ENCODE results near the gene PLA2G7.
"Not testable (repeated sequence)": the region's sequence is repeated elsewhere in the genome, so short reads cannot be mapped to it uniquely, and the experiment has no call there.

The PLA2G7 gene

GRCh38 chr6:46734867-46735719 is at the start of gene PLA2G7:
TSS of gene PLA2G7 (minus strand) at chr6:46735375. CDS start at chr6:46722891, 12,484 bp downstream.
- DNase-seq = no peak

- DNase-seq = no peak
Measured at GRCh38 chr6:46784535-46784934, 49.4 kb upstream of the PLA2G7 start.

DNA sequence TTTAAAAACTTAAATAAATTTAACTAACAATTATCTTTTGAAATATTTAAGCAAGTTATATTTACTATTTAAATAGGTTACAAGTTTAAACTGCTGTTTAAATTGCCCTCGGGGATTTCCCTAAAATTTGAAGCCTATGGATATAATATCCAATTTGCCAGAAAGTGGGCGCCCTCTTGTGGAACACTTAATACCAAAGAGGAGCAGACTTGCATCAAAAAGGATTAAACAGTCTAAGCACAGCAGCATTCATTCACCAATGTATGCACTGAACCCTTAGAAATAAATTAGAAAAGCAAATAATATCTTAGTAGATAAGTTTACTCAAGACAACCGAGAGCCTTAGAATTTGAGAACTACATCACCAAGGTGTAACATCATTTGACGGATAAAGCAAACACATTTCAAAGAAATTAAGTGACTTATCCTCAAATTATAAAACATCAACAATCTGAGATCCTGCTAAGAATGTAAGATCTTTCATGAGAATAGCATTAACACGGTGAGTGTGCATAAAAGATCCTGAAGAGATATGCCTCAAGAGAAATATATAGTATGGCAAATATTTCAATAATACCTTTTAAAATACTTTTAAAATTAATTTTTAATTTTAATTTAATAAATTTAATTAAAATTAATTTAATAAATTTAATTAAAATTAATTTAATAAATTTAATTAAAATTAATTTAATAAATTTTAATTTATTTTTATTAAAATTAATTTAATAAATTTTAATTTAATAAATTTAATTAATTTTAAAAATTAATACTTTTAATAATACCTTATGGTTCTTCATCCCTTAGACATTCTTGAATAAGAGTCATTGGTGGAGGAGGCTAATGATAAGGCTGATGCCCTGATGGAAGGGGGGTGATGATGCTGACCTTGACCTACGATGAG is 46.6 kb upstream of the PLA2G7 start:
- DNase-seq = peak; percentile 20 to 26

DNA sequence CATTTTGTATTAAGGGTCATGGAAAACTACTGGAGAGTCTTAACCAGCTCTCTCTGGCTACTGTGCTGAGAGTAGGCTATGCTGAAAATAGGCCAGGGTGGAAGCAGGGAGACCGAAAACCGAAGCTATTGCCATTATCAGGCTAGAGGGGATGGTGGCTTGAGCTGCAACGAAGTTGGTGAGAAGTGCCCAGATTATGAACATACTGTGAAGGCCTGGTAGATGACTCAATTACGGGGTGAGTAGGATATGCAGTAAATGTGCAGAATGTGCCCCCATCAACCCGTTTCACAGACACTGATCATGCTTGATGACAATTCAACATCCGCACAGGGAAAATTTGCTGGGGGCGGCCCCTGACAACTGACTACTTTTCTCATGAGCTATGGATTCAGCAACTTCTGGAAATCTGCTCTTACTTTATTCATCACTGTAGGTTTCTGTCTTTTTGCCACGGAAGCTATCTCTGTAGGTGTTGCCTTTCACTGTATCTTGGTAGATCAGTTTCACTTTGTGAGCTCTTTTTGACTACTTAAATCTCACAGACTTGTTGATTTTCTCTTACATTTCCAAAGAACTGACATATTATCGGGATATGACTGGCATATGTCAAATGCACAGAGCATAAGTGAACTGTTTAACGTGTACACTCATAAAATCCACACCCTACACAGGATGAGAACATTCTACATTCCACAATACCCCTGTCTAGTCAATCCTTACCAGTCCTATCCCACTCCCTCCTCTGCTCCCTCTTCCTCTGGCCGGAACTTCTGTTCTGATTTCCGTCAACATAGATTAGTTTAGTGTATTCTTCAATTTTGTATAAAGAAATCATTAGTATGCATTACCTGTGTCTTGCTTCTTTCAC is 42.5 kb upstream of the PLA2G7 start:
- DNase-seq = no peak

DNA sequence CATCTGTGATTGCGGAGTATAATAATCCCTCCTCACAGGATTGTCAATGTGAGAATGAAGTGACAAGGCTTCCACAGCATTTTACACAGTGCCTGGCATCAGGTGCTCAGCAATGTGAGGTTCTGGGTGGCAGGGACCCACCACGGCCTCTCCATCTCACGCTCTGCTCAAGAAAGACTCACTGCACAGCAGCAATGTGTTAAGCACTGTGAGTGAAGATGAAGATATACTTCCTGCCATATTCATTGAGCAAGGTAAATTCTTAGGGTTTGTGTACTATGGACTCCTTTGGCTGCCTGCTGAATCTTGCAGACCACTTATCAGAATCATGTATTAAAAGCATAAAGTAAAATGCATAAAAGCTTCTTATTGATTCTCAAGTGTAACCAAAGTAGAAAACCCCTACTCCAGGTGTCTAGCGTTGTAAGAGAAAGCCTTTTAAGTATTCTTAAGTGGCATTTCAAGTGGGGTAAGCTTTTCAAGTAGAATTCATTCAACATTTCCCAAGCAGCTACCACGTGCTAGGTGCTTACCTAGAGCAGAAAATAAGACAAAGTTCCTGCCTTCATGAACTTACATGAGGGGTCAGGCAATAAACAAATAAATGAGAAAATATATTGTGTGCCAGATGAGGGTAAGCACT is 41.0 kb upstream of the PLA2G7 start:
- DNase-seq = no peak

- DNase-seq = not testable (repeated sequence)
Measured at GRCh38 chr6:46774736-46775135, 39.6 kb upstream of the PLA2G7 start.

GRCh38 chr6:46773201-46773855 is 38.2 kb upstream of the PLA2G7 start:
- DNase-seq = no peak

GRCh38 chr6:46772762-46773161 is 37.6 kb upstream of the PLA2G7 start:
- DNase-seq = no peak

DNA sequence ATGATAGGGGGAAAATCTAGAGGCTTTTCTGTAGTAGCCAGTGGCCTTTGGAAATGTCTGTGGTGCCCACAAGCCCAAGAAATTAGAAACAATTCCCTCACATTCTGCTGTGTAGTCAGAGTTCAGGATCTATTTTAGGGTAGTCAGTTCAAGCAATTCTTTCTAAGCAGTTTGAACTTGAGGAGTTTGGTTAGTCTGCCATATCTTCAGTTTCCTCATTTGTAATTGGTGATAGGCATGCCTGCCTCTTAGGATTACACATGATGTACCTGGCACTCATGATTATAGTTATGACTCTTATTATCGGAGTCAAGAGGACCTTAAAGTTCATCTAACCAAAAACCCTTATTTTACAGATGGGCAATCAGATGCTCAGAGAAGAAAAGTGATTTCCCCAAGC is 36.8 kb upstream of the PLA2G7 start:
- no peak for DNase-seq

DNA sequence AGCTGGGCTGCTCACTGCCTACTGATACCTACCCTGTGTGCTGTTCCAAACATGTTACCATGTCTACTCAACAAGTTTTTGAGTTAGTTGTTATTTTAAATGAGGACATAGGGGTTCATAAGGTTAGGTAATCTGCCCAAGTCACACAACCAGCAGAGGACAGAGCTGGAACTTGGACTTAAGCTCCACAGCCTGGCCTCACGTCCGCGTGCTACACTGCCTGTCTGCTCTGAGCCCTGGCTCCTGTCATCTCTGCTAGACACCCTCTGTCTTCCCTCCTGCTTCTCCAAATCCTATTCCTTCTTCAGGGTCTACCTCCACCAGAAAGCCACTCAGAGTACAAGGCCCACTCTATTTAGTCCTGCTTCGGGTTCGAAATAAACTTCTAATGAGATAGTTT is 29.8 kb upstream of the PLA2G7 start:
- no peak for DNase-seq

- DNase-seq = not testable (repeated sequence)
Measured at GRCh38 chr6:46764280-46764679, 29.1 kb upstream of the PLA2G7 start.

DNA sequence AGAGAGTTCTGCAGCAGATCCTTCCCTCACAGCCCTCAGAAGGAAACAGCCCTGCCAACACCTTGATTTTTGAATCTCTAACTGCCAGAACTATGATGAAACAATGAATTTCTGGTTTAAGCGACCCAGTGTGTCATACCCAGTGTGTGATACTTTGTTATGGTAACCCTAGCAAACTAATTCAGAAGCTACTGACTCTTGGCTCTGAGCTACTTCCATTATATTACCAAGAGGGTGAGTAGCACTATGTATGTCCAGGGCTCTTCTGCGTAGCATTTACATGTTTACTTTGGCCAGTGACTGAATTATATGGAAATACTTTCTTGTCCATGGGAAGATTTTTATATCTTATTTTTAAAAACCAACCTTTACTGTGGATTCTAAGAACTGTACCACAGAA is 28.3 kb upstream of the PLA2G7 start:
- DNase-seq = no peak

- DNase-seq = no peak
Measured at GRCh38 chr6:46760925-46761324, 25.8 kb upstream of the PLA2G7 start.

DNA sequence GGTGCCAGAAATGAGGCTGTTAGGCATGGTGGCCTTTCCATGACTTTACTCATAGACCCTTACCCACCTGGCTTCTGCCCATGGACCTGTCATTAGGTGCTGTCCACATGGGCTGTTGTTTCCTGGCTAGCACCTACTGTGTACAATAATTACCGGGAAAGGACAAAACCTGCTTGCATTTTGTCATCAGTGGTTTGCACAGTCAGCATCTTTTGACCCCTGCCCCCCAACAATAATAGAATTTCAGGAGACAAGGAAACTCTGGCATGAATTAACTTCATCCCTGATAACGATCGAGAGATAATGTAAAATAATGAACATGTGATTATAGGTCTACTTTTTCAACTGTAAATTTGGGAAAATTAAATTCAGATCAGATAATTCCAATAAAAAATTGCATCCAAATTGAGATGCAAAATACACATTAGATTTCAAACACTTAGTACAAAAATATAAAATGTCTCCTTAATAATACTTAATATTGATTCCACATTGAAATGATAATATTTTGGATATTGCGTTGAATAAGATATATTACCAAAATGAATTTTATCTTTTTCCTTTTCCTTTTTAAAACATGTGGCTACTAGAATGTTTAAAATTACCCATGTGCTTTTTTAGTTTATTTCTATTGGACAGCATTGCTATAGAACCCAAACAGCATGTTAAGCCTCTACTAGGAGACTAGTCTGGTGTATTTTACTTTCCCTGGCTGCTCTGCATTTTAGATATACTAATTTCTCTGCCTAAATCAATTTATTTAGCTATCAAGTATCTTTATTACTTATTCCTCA is 24.0 kb upstream of the PLA2G7 start:
- DNase-seq = no peak

DNA sequence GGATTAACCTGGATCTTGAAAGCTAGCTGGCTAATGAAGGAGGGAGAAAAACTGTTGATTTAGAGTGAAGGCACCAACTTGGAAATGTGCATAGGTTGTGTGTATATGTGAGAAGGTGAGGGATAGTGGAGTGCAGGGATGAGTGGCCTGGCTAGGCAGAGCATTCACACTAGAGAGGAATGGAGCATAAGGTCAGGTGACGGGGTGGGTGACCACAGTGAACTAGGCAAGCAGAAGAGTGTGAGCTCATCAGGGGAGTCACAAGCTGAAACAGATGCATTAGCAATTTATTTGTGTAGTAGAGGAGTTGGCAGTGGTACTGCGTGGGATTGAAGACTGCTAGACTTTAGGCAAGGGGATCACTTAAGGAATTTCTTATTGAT is 22.0 kb upstream of the PLA2G7 start:
- DNase-seq = no peak

DNA sequence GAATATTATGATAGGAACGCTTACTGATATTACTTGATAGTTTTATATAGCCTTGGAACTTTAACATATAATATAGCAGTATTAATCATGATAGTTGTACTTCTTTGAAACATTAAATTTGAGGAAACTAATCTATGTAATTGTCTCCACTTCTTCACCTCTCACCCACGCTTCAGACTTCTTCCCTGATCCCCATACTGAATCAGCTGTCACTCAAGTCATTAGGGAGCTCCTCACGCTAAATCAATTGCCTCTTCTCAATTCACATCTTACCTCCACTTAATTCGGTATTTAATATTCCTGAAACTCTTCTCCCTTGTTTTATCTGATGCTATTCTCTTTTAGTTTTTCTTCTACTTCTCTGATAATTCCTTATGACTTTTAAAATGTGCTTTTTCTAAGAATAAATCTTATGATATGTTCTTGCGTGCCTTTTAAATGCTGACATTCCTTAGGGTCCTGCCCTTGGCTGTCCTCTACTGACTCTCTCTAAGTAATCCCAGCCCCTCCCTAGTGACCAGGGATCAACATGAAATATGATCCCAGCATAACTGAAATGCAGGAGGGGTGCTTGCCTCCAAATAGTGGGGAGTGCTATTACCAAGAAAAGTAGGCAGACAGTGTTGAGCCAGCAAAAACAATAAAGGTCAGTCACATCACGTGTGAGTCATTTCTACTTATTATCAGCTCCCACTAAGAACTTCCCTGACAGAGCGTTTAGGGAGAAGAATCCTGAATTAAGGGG is 21.5 kb upstream of the PLA2G7 start:
- no peak for DNase-seq

DNA sequence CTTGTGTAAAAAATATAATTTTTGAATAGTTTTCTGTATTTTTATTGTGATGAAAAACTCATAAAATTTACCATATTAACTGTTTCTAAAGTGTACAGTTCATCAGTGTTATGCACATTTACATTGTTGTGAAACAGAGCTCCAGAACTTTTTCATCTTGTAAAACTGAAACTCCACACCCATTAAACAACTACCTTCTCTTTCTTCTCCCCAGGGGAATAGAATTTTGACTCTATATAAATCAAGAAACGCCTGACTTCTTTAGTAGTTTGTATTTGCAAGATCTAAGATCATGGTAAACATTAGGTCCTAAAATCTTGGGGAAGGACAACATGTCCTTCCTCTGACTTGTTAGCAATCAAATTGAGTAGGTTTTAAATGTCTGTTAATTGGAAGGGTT is 20.7 kb upstream of the PLA2G7 start:
- no peak for DNase-seq

DNA sequence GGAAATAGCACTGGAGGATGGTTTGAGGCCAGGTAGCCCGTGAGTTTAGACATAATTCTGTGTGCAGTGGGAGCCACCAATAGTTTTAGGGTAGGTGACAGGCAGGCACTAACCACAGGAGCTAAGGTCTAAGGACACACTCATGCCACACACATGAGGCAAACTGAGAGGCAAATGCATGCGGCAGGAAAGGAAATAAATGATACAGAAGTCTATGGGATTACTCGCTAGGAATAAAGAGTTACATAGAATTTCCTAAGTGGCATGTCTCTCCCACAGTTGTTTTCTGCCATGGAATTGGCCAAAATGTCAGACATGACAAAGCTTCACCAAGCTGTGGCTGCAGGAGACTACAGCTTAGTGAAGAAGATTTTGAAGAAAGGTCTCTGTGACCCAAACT is 16.5 kb upstream of the PLA2G7 start:
- no peak for DNase-seq

DNA sequence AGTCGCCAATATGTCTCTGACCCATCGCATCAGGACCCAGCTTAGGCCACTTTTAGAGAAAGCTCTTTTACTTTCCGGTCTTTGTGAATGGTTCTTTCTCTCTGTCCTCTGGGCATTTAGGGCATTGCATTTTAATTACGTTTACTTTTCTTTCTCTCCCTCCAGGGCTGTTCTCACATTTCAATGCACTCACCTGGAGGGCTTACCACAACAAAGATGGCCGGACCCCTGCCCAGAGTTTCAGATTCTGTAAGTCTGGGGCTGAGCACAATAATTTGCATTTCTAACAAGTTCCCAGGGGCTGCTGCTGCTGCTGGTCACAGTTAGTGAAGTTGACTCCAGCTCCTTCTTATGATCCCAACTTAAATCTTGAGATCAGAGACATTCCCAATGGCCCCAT is 14.6 kb upstream of the PLA2G7 start:
- no peak for DNase-seq

- DNase-seq = no peak
Measured at GRCh38 chr6:46748940-46749503, 13.8 kb upstream of the PLA2G7 start.
